Endothelial cell (in vitro differentiated cells): ENCODE results near the gene A2ML1. TPM values are rescaled to one million over a fixed set of nuclear protein-coding genes. Genes with fewer than 3 reads are reported as not detected.

Source experiments
- DNase-seq: peaks from one replicate; pipeline ENCODE4 v3.0.0; 2021; ENCODE audit warnings: low spot score
- H3K27ac Mint-ChIP-seq: one replicate; pipeline ENCODE4 v1.8.0; 2021; ENCODE audit warnings: mixed read lengths, inconsistent platforms; ENCODE audit not compliant: unreplicated experiment
- H3K27me3 Mint-ChIP-seq: one replicate; pipeline ENCODE4 v1.8.0; 2021; ENCODE audit warnings: mild to moderate bottlenecking, moderate library complexity, mixed read lengths, inconsistent platforms; ENCODE audit not compliant: unreplicated experiment
- H3K36me3 Mint-ChIP-seq: one replicate; pipeline ENCODE4 v1.8.0; 2021; ENCODE audit warnings: mild to moderate bottlenecking, low read depth, mixed read lengths, inconsistent platforms; ENCODE audit not compliant: unreplicated experiment
- H3K4me1 Mint-ChIP-seq: one replicate; pipeline ENCODE4 v1.8.0; 2021; ENCODE audit warnings: mild to moderate bottlenecking, mixed read lengths, inconsistent platforms; ENCODE audit not compliant: unreplicated experiment
- H3K4me3 Mint-ChIP-seq: one replicate; pipeline ENCODE4 v1.8.0; 2021; ENCODE audit warnings: mild to moderate bottlenecking, mixed read lengths, inconsistent platforms; ENCODE audit not compliant: unreplicated experiment
- H3K9me3 Mint-ChIP-seq: one replicate; pipeline ENCODE4 v1.8.0; 2021; ENCODE audit warnings: mixed read lengths, inconsistent platforms; ENCODE audit not compliant: unreplicated experiment
- CTCF ChIP-seq: fragments of 200-600 bp; sonication (generic); IDR thresholded peaks from one replicate; pipeline ENCODE4 v1.5.0; 2021; ENCODE audit warnings: antibody characterized with exemption; ENCODE audit not compliant: unreplicated experiment
- long read RNA-seq: library from polyadenylated mRNA; unstranded; transcript quantifications from one replicate; pipeline ENCODE4 v2.0.0, GENCODE V29; 2020; ENCODE audit not compliant: unreplicated experiment
- total RNA-seq: library from RNA; stranded (reverse); fragmentation: NEBNext Ultra II Directional; extraction: Animal tissue kit (Norgen Biotek cat#: 25700); gene quantifications from one replicate; pipeline ENCODE4 v1.2.1, GENCODE V29; 2021; ENCODE audit not compliant: unreplicated experiment

A2ML1 gene
- total RNA-seq = not detected
- long read RNA-seq = 0 reads

GRCh38 chr12:8822298-8822697 lies at the start of gene A2ML1:
Gene A2ML1, plus strand, starts transcription at chr12:8822621. Its CDS starts 31 bp downstream, at chr12:8822652.
- TF ChIP-seq CTCF = no peak
- H3K4me1 Mint-ChIP-seq = no peaks in the 10 kb centered on the region
- H3K4me3 Mint-ChIP-seq = no peak within 1 kb of the TSS
- H3K27me3 Mint-ChIP-seq = peaks cover 5% of the 10 kb centered on the region
- H3K9me3 Mint-ChIP-seq = no peaks in the 10 kb centered on the region
- H3K27ac Mint-ChIP-seq = no peak within 1 kb of the TSS
- H3K36me3 Mint-ChIP-seq = no peaks in the 10 kb centered on the region
- DNase-seq = no peak

- DNase-seq = no peak
- Mint-ChIP-seq H3K27ac (no peak overlapping the region), H3K4me1 (peaks cover 5% of the 10 kb centered on the region), H3K9me3 (no peaks in the 10 kb centered on the region), H3K36me3 (peaks cover 3% of the 10 kb centered on the region), H3K4me3 (no peak overlapping the region), H3K27me3 (no peaks in the 10 kb centered on the region)
- no peak for TF ChIP-seq CTCF
Measured at GRCh38 chr12:8773461-8773860, 49.0 kb upstream of the A2ML1 start.

- H3K9me3 Mint-ChIP-seq = no peaks in the 10 kb centered on the region
- TF ChIP-seq CTCF = no peak
- DNase-seq = no peak
- H3K4me1 Mint-ChIP-seq = no peaks in the 10 kb centered on the region
- H3K27me3 Mint-ChIP-seq = no peaks in the 10 kb centered on the region
- H3K36me3 Mint-ChIP-seq = peaks cover 5% of the 10 kb centered on the region
- peak overlapping the region; percentile 25 for H3K27ac Mint-ChIP-seq
- no peak overlapping the region for H3K4me3 Mint-ChIP-seq
Measured at GRCh38 chr12:8779281-8779680, 43.1 kb upstream of the A2ML1 start.

- DNase-seq = no peak
- Mint-ChIP-seq H3K27ac (no peak overlapping the region), H3K27me3 (no peaks in the 10 kb centered on the region), H3K36me3 (peaks cover 5% of the 10 kb centered on the region), H3K4me1 (no peaks in the 10 kb centered on the region), H3K9me3 (no peaks in the 10 kb centered on the region), H3K4me3 (no peak overlapping the region)
- no peak for TF ChIP-seq CTCF
Measured at GRCh38 chr12:8779862-8780261, 42.6 kb upstream of the A2ML1 start.

- no peaks in the 10 kb centered on the region for H3K27me3 Mint-ChIP-seq
- H3K27ac Mint-ChIP-seq = no peak overlapping the region
- peak; percentile 41 for TF ChIP-seq CTCF
- H3K9me3 Mint-ChIP-seq = no peaks in the 10 kb centered on the region
- DNase-seq = peak; percentile 17
- H3K4me3 Mint-ChIP-seq = no peak overlapping the region
- peaks cover 5% of the 10 kb centered on the region for H3K36me3 Mint-ChIP-seq
- no peaks in the 10 kb centered on the region for H3K4me1 Mint-ChIP-seq
Measured at GRCh38 chr12:8780389-8780788, 42.0 kb upstream of the A2ML1 start.
